ENCODE measurements around the gene PPP1R13B. TPM values are rescaled to one million over a fixed set of nuclear protein-coding genes. Genes with fewer than 3 reads are reported as not detected.

The PPP1R13B gene
- total RNA-seq, 6 experiments from 2014 or later: 9.2 to 22.4 (median 13.9) TPM

GRCh38 chr14:103894034-103894722 is 46.8 kb upstream of the PPP1R13B start:
- Histone ChIP-seq H3K27me3 (no peaks in the 10 kb centered on the region), H3K4me3 (no peak overlapping the region), H3K4me1 (peaks cover 4 to 69% (median 38%) of the 10 kb centered on the region in 4 donors), H3K9me3 (no peaks in the 10 kb centered on the region), H3K27ac (no peak overlapping the region), H3K36me3 (no peaks in the 10 kb centered on the region)
- intact Hi-C loops (cut with DNase I): no loop called here
- DNase-seq: peak; percentile 78 to 87 (median 85)
- 28% methylated on average over 4 of the region's 26 CpGs for WGBS (ENCODE audit: insufficient coverage, low coverage, low lambda C conversion rate, missing lambda C conversion rate)
- ATAC-seq: peak; percentile 6 to 42 (median 24)
- no peak for TF ChIP-seq POLR2A (IDR thresholded peaks at IDR 0.05)
- TF ChIP-seq, protein P1, sequence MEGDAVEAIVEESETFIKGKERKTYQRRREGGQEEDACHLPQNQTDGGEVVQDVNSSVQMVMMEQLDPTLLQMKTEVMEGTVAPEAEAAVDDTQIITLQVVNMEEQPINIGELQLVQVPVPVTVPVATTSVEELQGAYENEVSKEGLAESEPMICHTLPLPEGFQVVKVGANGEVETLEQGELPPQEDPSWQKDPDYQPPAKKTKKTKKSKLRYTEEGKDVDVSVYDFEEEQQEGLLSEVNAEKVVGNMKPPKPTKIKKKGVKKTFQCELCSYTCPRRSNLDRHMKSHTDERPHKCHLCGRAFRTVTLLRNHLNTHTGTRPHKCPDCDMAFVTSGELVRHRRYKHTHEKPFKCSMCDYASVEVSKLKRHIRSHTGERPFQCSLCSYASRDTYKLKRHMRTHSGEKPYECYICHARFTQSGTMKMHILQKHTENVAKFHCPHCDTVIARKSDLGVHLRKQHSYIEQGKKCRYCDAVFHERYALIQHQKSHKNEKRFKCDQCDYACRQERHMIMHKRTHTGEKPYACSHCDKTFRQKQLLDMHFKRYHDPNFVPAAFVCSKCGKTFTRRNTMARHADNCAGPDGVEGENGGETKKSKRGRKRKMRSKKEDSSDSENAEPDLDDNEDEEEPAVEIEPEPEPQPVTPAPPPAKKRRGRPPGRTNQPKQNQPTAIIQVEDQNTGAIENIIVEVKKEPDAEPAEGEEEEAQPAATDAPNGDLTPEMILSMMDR (IDR thresholded peaks at IDR 0.05): no peak

DNA sequence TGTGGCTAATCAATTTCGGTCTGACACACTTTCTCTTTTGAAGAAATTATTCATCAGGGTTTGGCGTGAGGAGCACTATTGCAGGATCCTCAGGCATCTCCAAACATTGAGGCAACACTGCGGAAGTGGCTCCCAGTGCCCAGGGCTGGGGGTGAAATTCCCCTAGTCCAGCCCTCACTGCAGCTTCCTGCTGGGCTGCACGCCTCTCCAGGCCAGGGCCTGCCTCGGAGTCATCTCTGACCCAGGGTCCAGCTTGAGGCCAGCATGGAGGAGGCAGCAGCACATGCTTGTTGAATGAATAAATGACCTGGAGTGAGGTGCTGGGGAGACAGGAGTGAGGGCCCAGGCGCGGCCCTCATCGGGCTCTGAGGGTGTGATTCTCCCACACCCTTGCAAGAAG is 44.9 kb upstream of the PPP1R13B start:
- Histone ChIP-seq H3K4me3 (no peak overlapping the region), H3K36me3 (no peaks in the 10 kb centered on the region), H3K9me3 (no peaks in the 10 kb centered on the region), H3K27me3 (no peaks in the 10 kb centered on the region), H3K27ac (peak overlapping the region in 2 of 3 donors; percentile 14 to 72), H3K4me1 (peaks cover 4 to 62% (median 35%) of the 10 kb centered on the region in 4 donors)
- 55% methylated on average over 8 of the region's 8 CpGs for WGBS (ENCODE audit: insufficient coverage, low coverage, low lambda C conversion rate, missing lambda C conversion rate)
- TF ChIP-seq POLR2A (IDR thresholded peaks at IDR 0.05): no peak
- TF ChIP-seq, protein P1 (IDR thresholded peaks at IDR 0.05): no peak
- intact Hi-C loops (cut with DNase I): no loop called here
- peak; percentile 75 to 84 (median 79) for DNase-seq
- peak in 2 of 4 donors; percentile 1 to 37 for ATAC-seq

GRCh38 chr14:103891667-103892215 is 44.4 kb upstream of the PPP1R13B start:
- Histone ChIP-seq H3K4me3 (no peak overlapping the region), H3K27ac (peak overlapping the region; percentile 14 to 72 (median 37)), H3K9me3 (no peaks in the 10 kb centered on the region), H3K27me3 (no peaks in the 10 kb centered on the region), H3K36me3 (no peaks in the 10 kb centered on the region), H3K4me1 (peaks cover 4 to 61% (median 33%) of the 10 kb centered on the region in 4 donors)
- intact Hi-C loops (cut with DNase I): no loop called here
- DNase-seq: no peak
- no peak for ATAC-seq
- WGBS (ENCODE audit: insufficient coverage, low coverage, low lambda C conversion rate, missing lambda C conversion rate): 58% methylated on average over 12 of the region's 15 CpGs
- TF ChIP-seq, protein P1 (IDR thresholded peaks at IDR 0.05): no peak
- no peak for TF ChIP-seq POLR2A (IDR thresholded peaks at IDR 0.05)

- peak; percentile 42 to 71 (median 70) for ATAC-seq
- Histone ChIP-seq H3K9me3 (no peaks in the 10 kb centered on the region), H3K4me1 (peaks cover 4 to 62% (median 35%) of the 10 kb centered on the region in 4 donors), H3K27ac (peak overlapping the region; percentile 37 to 72 (median 49)), H3K27me3 (no peaks in the 10 kb centered on the region), H3K36me3 (no peaks in the 10 kb centered on the region), H3K4me3 (peak overlapping the region in 1 of 3 donors; percentile 9)
- no peak for TF ChIP-seq POLR2A (IDR thresholded peaks at IDR 0.05)
- TF ChIP-seq, protein P1 (IDR thresholded peaks at IDR 0.05): no peak
- intact Hi-C loops (cut with DNase I): no loop called here
- WGBS (ENCODE audit: insufficient coverage, low coverage, low lambda C conversion rate, missing lambda C conversion rate): 31% methylated on average over 8 of the region's 18 CpGs
- DNase-seq: peak; percentile 84 to 97 (median 95)
Observed at GRCh38 chr14:103890821-103891666, 43.7 kb upstream of the PPP1R13B start.
